WTC11 (cell line): ENCODE measurements around the gene NT5C3B. TPM values are rescaled to one million over a fixed set of nuclear protein-coding genes. Genes with fewer than 3 reads are reported as not detected.

ENCODE experiments used
- AFF4 ChIP-seq: sonication (generic); formaldehyde crosslinking; IDR thresholded peaks from 2 replicates; pipeline ENCODE4 v1.8.1; 2023; ENCODE audit warnings: mild to moderate bottlenecking, missing genetic modification reagents, borderline replicate concordance
- AR ChIP-seq: fragments of 250-450 bp; sonication (Bioruptor Pico); IDR thresholded peaks from 2 replicates; pipeline ENCODE4 v1.9.0; 2021; ENCODE audit warnings: mild to moderate bottlenecking
- ATF1 ChIP-seq: sonication (generic); formaldehyde crosslinking; IDR thresholded peaks from 2 replicates; pipeline ENCODE4 v1.8.1; 2023; ENCODE audit warnings: mild to moderate bottlenecking, moderate library complexity, missing genetic modification reagents
- CDX4 ChIP-seq: fragments of 250-450 bp; sonication (Bioruptor Pico); IDR thresholded peaks from 2 replicates; pipeline ENCODE4 v1.9.0; 2021; ENCODE audit warnings: moderate library complexity, mild to moderate bottlenecking, inconsistent platforms, borderline replicate concordance
- E2F1 ChIP-seq: sonication (generic); formaldehyde crosslinking; IDR thresholded peaks from 2 replicates; pipeline ENCODE4 v1.8.0; 2022; ENCODE audit warnings: mild to moderate bottlenecking, missing genetic modification reagents
- E2F4 ChIP-seq: sonication (generic); formaldehyde crosslinking; IDR thresholded peaks from 2 replicates; pipeline ENCODE4 v1.8.1; 2022; ENCODE audit warnings: low read depth, mild to moderate bottlenecking, moderate library complexity, missing genetic modification reagents, borderline replicate concordance
- ELF4 ChIP-seq: sonication (generic); formaldehyde crosslinking; IDR thresholded peaks from 2 replicates; pipeline ENCODE4 v1.8.1; 2022; ENCODE audit warnings: low read depth, mild to moderate bottlenecking, moderate library complexity, missing genetic modification reagents
- EMX1 ChIP-seq: fragments of 250-450 bp; sonication (Bioruptor Pico); IDR thresholded peaks from 2 replicates; pipeline ENCODE4 v1.8.0; 2021; ENCODE audit warnings: mild to moderate bottlenecking
- FOXP1 ChIP-seq: sonication (generic); formaldehyde crosslinking; IDR thresholded peaks from 2 replicates; pipeline ENCODE4 v1.8.0; 2022; ENCODE audit warnings: missing genetic modification reagents, mild to moderate bottlenecking, moderate library complexity, borderline replicate concordance
- GTF2I ChIP-seq: fragments of 250-450 bp; sonication (Bioruptor Pico); conservative IDR thresholded peaks from 2 replicates; pipeline ENCODE4 v1.4.0; 2021; ENCODE audit warnings: mild to moderate bottlenecking
- HMGA2 ChIP-seq: fragments of 250-450 bp; sonication (Bioruptor Pico); IDR thresholded peaks from 2 replicates; pipeline ENCODE4 v1.4.0; 2021; ENCODE audit warnings: mild to moderate bottlenecking, moderate library complexity
- HMGXB4 ChIP-seq: sonication (generic); formaldehyde crosslinking; IDR thresholded peaks from 2 replicates; pipeline ENCODE4 v1.8.1; 2023; ENCODE audit warnings: mild to moderate bottlenecking, moderate library complexity, missing genetic modification reagents
- JUN ChIP-seq: sonication (generic); formaldehyde crosslinking; IDR thresholded peaks from 2 replicates; pipeline ENCODE4 v1.8.0; 2023; ENCODE audit warnings: mild to moderate bottlenecking, missing genetic modification reagents
- MAX ChIP-seq: sonication (generic); formaldehyde crosslinking; IDR thresholded peaks from 2 replicates; pipeline ENCODE4 v1.8.0; 2022; ENCODE audit warnings: mild to moderate bottlenecking, missing genetic modification reagents
- NFE2L1 ChIP-seq: sonication (generic); formaldehyde crosslinking; IDR thresholded peaks from 2 replicates; pipeline ENCODE4 v1.8.1; 2023; ENCODE audit warnings: missing genetic modification reagents
- NR1H2 ChIP-seq: sonication (generic); formaldehyde crosslinking; IDR thresholded peaks from 2 replicates; pipeline ENCODE4 v1.9.0; 2021; ENCODE audit warnings: mild to moderate bottlenecking, moderate library complexity, missing genetic modification reagents
- NR3C1 ChIP-seq: sonication (generic); formaldehyde crosslinking; conservative IDR thresholded peaks from 2 replicates; pipeline ENCODE4 v1.8.1; 2023; ENCODE audit warnings: low read depth, mild to moderate bottlenecking, missing genetic modification reagents
- RORB ChIP-seq: fragments of 250-450 bp; sonication (Bioruptor Pico); IDR thresholded peaks from 2 replicates; pipeline ENCODE4 v1.9.0; 2021; ENCODE audit warnings: mild to moderate bottlenecking
- SMAD4 ChIP-seq: sonication (generic); formaldehyde crosslinking; IDR thresholded peaks from 2 replicates; pipeline ENCODE4 v1.8.0; 2022; ENCODE audit warnings: mild to moderate bottlenecking, missing genetic modification reagents
- SOX15 ChIP-seq: fragments of 250-450 bp; sonication (Bioruptor Pico); IDR thresholded peaks from 2 replicates; pipeline ENCODE4 v1.9.0; 2021; ENCODE audit warnings: mild to moderate bottlenecking
- SP1 ChIP-seq: sonication (generic); formaldehyde crosslinking; conservative IDR thresholded peaks from 2 replicates; pipeline ENCODE4 v1.8.1; 2022; ENCODE audit warnings: missing genetic modification reagents
- ZBTB21 ChIP-seq: sonication (generic); formaldehyde crosslinking; IDR thresholded peaks from 2 replicates; pipeline ENCODE4 v1.8.1; 2023; ENCODE audit warnings: mild to moderate bottlenecking, missing genetic modification reagents, borderline replicate concordance
- ZNF121 ChIP-seq: sonication (generic); formaldehyde crosslinking; IDR thresholded peaks from 2 replicates; pipeline ENCODE4 v1.8.0; 2023; ENCODE audit warnings: missing genetic modification reagents
- ZNF219 ChIP-seq: sonication (generic); formaldehyde crosslinking; IDR thresholded peaks from 2 replicates; pipeline ENCODE4 v1.8.0; 2023; ENCODE audit warnings: missing genetic modification reagents, mild to moderate bottlenecking, borderline replicate concordance
- ZNF416 ChIP-seq: fragments of 250-450 bp; sonication (Bioruptor Pico); IDR thresholded peaks from 2 replicates; pipeline ENCODE4 v1.9.0; 2021; ENCODE audit warnings: mild to moderate bottlenecking, inconsistent platforms
- total RNA-seq: library from RNA; stranded (reverse); gene quantifications from 3 replicates; pipeline ENCODE4 v1.2.3, GENCODE V29; 2021

The NT5C3B gene
- total RNA-seq, 1 experiment from 2014 or later: 58.1 TPM

- TF ChIP-seq E2F4: no peak
- TF ChIP-seq SP1: peak; percentile 97
- TF ChIP-seq MAX (CRISPR knock-in tag): peak; percentile 40; the same call in 1 of the 2 replicates
- no peak for TF ChIP-seq NR1H2 (CRISPR knock-in tag)
- peak; percentile 87; the same call in 1 of the 2 replicates for TF ChIP-seq AR (CRISPR knock-in tag)
- no peak for TF ChIP-seq RORB (CRISPR knock-in tag)
- TF ChIP-seq ZNF121 (CRISPR knock-in tag): peak; percentile 98
- TF ChIP-seq CDX4: no peak
- TF ChIP-seq HMGXB4 (CRISPR knock-in tag): peak; percentile 94
- no peak for TF ChIP-seq NR3C1
- TF ChIP-seq GTF2I (CRISPR knock-in tag): no peak
- TF ChIP-seq FOXP1: no peak
- TF ChIP-seq E2F1: no peak
- no peak for TF ChIP-seq HMGA2
- TF ChIP-seq AFF4 (CRISPR knock-in tag): no peak
- no peak for TF ChIP-seq ATF1
- TF ChIP-seq ZNF416 (CRISPR knock-in tag): peak; percentile 92
- TF ChIP-seq ZNF219: no peak
- TF ChIP-seq SMAD4 (CRISPR knock-in tag): no peak
- peak; percentile 87; the same call in 1 of the 2 replicates for TF ChIP-seq EMX1 (CRISPR knock-in tag)
- TF ChIP-seq ELF4 (CRISPR knock-in tag): 0 out of 2 replicates have a peak, but pooled peaks have one; percentile 30
- TF ChIP-seq SOX15 (CRISPR knock-in tag): no peak
- no peak; the same call in 1 of the 2 replicates for TF ChIP-seq ZBTB21 (CRISPR knock-in tag)
- TF ChIP-seq JUN (CRISPR knock-in tag): no peak
- no peak for TF ChIP-seq NFE2L1
Observed at GRCh38 chr17:41786227-41787020, 49.6 kb downstream of the NT5C3B start, which contains the start of gene JUP (continued).
